ENCODE results near the gene PARS2.

The PARS2 gene

GRCh38 chr1:54805466-54805865, 41.1 kb upstream of the PARS2 start:
- TF ChIP-seq, protein P1, sequence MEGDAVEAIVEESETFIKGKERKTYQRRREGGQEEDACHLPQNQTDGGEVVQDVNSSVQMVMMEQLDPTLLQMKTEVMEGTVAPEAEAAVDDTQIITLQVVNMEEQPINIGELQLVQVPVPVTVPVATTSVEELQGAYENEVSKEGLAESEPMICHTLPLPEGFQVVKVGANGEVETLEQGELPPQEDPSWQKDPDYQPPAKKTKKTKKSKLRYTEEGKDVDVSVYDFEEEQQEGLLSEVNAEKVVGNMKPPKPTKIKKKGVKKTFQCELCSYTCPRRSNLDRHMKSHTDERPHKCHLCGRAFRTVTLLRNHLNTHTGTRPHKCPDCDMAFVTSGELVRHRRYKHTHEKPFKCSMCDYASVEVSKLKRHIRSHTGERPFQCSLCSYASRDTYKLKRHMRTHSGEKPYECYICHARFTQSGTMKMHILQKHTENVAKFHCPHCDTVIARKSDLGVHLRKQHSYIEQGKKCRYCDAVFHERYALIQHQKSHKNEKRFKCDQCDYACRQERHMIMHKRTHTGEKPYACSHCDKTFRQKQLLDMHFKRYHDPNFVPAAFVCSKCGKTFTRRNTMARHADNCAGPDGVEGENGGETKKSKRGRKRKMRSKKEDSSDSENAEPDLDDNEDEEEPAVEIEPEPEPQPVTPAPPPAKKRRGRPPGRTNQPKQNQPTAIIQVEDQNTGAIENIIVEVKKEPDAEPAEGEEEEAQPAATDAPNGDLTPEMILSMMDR (conservative IDR thresholded peaks at IDR 0.05; ENCODE audit: low read depth, low read length) = no peak
- no peak overlapping the region for H3K4me3 ChIP-seq (ENCODE audit: low read depth, low read length)
- no peak for DNase-seq (ENCODE audit: low read depth)

DNA sequence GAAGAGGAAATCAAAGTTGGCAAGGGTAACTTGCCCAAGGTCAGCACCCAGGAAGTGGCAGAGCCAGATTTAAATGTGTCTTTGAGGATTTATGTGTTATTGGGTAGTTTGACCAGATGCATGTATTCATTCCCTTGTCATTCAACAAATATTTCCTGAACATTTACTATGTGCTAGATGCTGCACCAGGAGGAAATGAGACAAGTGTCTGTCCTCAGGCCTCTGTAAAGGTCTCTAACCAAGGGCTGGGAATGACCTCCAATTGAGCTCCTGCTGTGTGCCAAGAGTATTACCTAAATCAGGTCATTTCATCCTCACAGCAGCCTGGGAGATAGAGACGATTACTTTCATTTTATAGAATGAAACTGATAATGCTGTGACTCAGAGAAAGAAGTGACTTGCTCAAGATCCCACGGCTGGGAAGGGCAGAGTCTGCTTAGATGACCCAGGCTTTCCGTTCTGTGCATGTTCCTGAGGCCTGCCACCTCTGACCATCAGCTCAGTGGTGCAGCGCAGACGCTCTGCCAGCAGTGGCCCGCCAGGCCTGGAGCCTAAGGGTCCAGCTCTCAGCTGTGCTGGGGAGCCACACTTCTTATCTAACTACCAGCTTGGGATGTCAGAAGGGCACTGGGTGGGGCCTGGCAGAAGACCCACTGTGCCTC, 40.3 kb upstream of the PARS2 start:
- no peak overlapping the region for H3K4me3 ChIP-seq (ENCODE audit: low read depth, low read length)
- peak; percentile 28 for DNase-seq (ENCODE audit: low read depth)
- TF ChIP-seq, protein P1 (conservative IDR thresholded peaks at IDR 0.05; ENCODE audit: low read depth, low read length) = no peak

DNA sequence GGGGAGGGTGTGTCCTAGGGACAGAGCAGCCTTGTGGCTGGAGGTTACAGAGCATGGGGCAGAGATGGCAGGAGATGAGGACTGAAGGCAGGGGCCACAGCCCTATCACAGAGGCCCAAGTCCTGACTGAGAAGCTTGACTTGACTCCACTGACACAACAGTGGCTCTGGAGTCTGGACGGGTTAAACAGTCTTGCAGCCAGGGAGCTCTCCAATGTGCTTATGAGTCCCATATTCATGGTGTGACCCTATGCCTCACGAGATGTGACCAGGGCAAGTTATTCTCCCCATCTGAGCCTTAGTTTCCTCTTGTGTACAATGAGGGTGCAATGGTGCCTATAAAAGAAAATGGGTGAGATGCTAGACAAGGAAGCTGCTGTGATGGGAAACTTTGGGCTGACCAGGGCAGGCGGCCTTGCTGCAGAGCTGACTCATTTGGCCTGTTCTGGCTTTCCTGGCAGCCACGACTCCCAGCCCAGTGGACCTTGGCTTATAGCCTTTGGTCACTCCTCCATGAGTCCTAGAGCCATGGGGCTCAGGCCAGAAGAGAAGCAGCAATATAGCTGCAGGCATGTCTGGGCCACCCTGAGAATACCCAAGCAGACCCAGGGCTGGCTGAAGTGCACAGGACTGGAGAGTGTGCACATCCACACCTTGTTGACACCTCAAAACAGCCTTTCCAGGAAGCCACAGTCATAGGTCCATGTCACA, 39.6 kb upstream of the PARS2 start:
- DNase-seq (ENCODE audit: low read depth) = peak; percentile 28
- TF ChIP-seq, protein P1 (conservative IDR thresholded peaks at IDR 0.05; ENCODE audit: low read depth, low read length) = no peak
- no peak overlapping the region for H3K4me3 ChIP-seq (ENCODE audit: low read depth, low read length)

DNA sequence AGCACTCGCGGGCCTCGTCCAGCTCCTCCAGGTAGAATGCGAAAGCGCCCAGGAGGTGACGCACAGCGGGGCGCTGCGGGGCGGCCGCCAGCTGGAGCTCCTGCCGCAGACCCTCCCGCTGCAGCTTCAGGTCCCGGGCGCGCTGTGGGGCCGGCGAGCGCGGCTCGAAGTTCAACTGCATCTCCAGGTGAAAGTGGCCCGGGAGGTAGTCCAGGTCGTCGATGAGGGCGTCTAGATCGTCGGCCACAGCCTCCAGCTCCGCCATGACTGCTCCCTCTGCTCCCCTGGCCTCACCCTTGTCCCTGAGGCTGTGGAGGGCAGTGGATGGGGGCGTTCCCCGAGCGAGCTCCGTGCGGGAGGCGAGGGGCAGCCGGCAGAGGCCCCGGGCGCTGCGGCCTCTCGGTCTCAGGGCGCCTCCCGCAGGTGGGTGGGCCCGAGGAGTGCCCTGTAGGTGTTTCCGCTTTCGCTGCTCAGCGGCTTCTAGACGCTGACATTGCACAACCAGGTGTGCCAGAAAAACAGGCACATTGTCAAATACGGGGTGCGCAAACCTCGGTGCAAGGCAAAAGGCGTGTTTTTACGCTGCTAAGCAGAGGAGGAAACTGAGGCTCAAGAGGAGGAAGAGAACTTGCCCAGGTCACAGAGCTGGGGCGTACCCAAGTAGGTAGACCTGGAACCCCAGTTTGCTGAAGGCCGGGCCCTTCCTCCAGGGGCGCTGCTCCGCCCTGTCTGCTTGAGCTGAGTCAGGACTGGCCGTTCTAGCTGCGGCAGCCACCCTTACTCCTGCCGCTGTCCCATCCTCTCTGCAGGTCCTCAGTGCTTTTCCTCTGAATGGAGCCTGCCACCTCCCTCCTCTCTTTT, 36.8 kb upstream of the PARS2 start, which contains the start of gene TTC22:
TSS of gene TTC22 (minus strand) at position 425 of the 861 bp plus-strand sequence. CDS start at position 265, 160 bp downstream.
- DNase-seq (ENCODE audit: low read depth) = no peak
- peak within 1 kb of the TSS; percentile 32 for H3K4me3 ChIP-seq (ENCODE audit: low read depth, low read length)
- TF ChIP-seq, protein P1 (conservative IDR thresholded peaks at IDR 0.05; ENCODE audit: low read depth, low read length) = peak; percentile 45

GRCh38 chr1:54800041-54800898, 35.9 kb upstream of the PARS2 start:
- TF ChIP-seq, protein P1 (conservative IDR thresholded peaks at IDR 0.05; ENCODE audit: low read depth, low read length) = no peak
- no peak for DNase-seq (ENCODE audit: low read depth)
- no peak overlapping the region for H3K4me3 ChIP-seq (ENCODE audit: low read depth, low read length)

Measured in choroid plexus epithelial cell (primary cell).